MM.1S (cell line): ENCODE data around the gene SH3RF1.

Experiments used
- DNase-seq: peaks from one replicate; pipeline ENCODE4 v3.0.0-alpha.2; 2015
- H2AFZ ChIP-seq: fragments of 300-600 bp; sonication (generic); 2 replicates; pipeline ENCODE4 v1.6.0; 2016; ENCODE audit warnings: antibody characterized with exemption, low read length
- H3F3A ChIP-seq: fragments of 300-600 bp; sonication (generic); 2 replicates; pipeline ENCODE4 v1.6.1; 2016; ENCODE audit warnings: mild to moderate bottlenecking, antibody characterized with exemption, low read length, moderate library complexity, mixed read lengths; ENCODE audit not compliant: insufficient read depth
- H3K27ac ChIP-seq: fragments of 300-600 bp; sonication (generic); 2 replicates; pipeline ENCODE4 v1.5.1; 2016; ENCODE audit warnings: mild to moderate bottlenecking, low read length
- H3K27me3 ChIP-seq: fragments of 300-600 bp; sonication (generic); replicated peaks from 2 replicates; pipeline ENCODE4 v1.6.0; 2016; ENCODE audit warnings: low read length; ENCODE audit not compliant: insufficient read depth
- H3K36me3 ChIP-seq: fragments of 300-600 bp; sonication (generic); replicated peaks from 2 replicates; pipeline ENCODE4 v1.6.1; 2016; ENCODE audit warnings: mild to moderate bottlenecking, low read length, mixed read lengths; ENCODE audit not compliant: insufficient read depth
- H3K4me1 ChIP-seq: fragments of 300-600 bp; sonication (generic); 2 replicates; pipeline ENCODE4 v1.6.1; 2016; ENCODE audit warnings: low read length, mixed read lengths
- H3K4me2 ChIP-seq: fragments of 300-600 bp; sonication (generic); 2 replicates; pipeline ENCODE4 v1.6.0; 2016; ENCODE audit warnings: low read depth, low read length
- H3K4me3 ChIP-seq: fragments of 300-600 bp; sonication (generic); 2 replicates; pipeline ENCODE4 v1.5.1; 2016; ENCODE audit warnings: low read length, mixed read lengths
- H3K79me2 ChIP-seq: fragments of 300-600 bp; sonication (generic); 2 replicates; pipeline ENCODE4 v1.6.1; 2016; ENCODE audit warnings: mixed run types, low read length, mixed read lengths
- H3K9ac ChIP-seq: fragments of 300-600 bp; sonication (generic); 2 replicates; pipeline ENCODE4 v1.6.1; 2016; ENCODE audit warnings: low read length, mixed read lengths
- H3K9me2 ChIP-seq: fragments of 300-600 bp; sonication (generic); replicated peaks from 2 replicates; pipeline ENCODE4 v1.6.1; 2016; ENCODE audit warnings: mild to moderate bottlenecking, low read length, mixed read lengths; ENCODE audit not compliant: insufficient read depth
- H3K9me3 ChIP-seq: fragments of 300-600 bp; sonication (generic); replicated peaks from 2 replicates; pipeline ENCODE4 v1.6.1; 2016; ENCODE audit warnings: mild to moderate bottlenecking, low read length, mixed read lengths; ENCODE audit not compliant: insufficient read depth
- H4K20me1 ChIP-seq: fragments of 300-600 bp; sonication (generic); 2 replicates; pipeline ENCODE4 v1.6.1; 2016; ENCODE audit warnings: mild to moderate bottlenecking, low read length, moderate library complexity, mixed read lengths; ENCODE audit not compliant: insufficient read depth
- EZH2 ChIP-seq: fragments of 300-600 bp; sonication (generic); optimal IDR thresholded peaks from 2 replicates; pipeline ENCODE3; 2017; ENCODE audit warnings: low read depth, mild to moderate bottlenecking, antibody characterized with exemption, low read length, mixed read lengths
- EZH2phosphoT487 ChIP-seq: fragments of 300-600 bp; sonication (generic); IDR thresholded peaks from 2 replicates; pipeline ENCODE4 v1.6.1; 2018; ENCODE audit warnings: antibody characterized with exemption, low read length
- TF ChIP-seq, protein P1 (sequence below): fragments of 300-600 bp; sonication (generic); IDR thresholded peaks from 2 replicates; pipeline ENCODE4 v1.5.1; 2016; ENCODE audit warnings: antibody characterized with exemption, low read length, mixed read lengths

SH3RF1 gene

DNA sequence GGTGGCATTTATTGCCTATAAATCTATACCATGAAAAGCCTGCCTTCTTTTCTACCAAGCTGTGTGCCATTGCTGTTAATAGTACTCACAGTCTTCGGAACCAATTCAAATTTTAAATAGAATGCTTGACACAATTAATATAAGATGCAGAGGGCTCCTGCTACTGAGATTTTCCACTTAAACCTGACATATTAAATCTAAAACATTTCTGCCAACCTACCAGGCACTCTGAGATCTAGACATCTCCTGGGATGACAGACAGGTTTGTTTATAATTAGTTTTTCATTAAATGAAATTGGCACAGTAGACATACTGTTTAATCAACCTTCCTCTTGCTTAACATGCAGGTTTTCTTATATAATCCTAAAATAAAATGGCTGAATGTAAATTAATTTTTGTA, 143.4 kb downstream of the SH3RF1 start:
- Histone ChIP-seq H3K27ac (no peak overlapping the region), H3K9me3 (no peaks in the 10 kb centered on the region), H3K4me2 (no peak overlapping the region), H3K4me3 (no peak overlapping the region), H3K9ac (no peak overlapping the region), H2AFZ (no peak overlapping the region), H4K20me1 (no peaks in the 10 kb centered on the region), H3F3A (no peaks in the 10 kb centered on the region), H3K79me2 (no peaks in the 10 kb centered on the region), H3K36me3 (no peaks in the 10 kb centered on the region; the same call in 1 of the 2 replicates), H3K9me2 (no peaks in the 10 kb centered on the region), H3K27me3 (no peaks in the 10 kb centered on the region), H3K4me1 (no peaks in the 10 kb centered on the region)
- TF ChIP-seq EZH2phosphoT487 (no peak), EZH2 (no peak)
- TF ChIP-seq, protein P1, sequence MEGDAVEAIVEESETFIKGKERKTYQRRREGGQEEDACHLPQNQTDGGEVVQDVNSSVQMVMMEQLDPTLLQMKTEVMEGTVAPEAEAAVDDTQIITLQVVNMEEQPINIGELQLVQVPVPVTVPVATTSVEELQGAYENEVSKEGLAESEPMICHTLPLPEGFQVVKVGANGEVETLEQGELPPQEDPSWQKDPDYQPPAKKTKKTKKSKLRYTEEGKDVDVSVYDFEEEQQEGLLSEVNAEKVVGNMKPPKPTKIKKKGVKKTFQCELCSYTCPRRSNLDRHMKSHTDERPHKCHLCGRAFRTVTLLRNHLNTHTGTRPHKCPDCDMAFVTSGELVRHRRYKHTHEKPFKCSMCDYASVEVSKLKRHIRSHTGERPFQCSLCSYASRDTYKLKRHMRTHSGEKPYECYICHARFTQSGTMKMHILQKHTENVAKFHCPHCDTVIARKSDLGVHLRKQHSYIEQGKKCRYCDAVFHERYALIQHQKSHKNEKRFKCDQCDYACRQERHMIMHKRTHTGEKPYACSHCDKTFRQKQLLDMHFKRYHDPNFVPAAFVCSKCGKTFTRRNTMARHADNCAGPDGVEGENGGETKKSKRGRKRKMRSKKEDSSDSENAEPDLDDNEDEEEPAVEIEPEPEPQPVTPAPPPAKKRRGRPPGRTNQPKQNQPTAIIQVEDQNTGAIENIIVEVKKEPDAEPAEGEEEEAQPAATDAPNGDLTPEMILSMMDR: no peak
- no peak for DNase-seq

DNA sequence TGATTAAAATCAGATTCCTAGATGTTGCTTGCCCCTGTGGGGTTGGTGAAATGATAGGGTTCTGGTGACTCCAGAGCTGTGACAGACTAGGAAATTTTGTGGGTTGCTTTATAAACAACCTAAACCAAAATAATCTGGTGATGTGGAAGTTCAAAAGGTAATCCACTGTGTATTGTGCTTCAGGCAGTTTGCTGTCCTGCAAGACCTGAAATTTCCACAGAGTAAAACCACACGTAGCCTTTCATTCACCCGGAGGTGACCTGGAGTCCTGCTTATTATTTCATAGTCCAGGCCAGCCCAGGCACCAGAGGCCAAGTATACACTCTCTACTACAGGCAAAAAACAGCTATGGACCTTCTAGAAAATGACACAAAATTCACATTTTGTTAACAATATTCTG, 146.1 kb downstream of the SH3RF1 start:
- Histone ChIP-seq H3K4me1 (no peaks in the 10 kb centered on the region), H3K9me3 (no peaks in the 10 kb centered on the region), H3K36me3 (no peaks in the 10 kb centered on the region; the same call in 1 of the 2 replicates), H3K27ac (no peak overlapping the region), H3K9ac (no peak overlapping the region), H3K4me2 (no peak overlapping the region), H3K27me3 (no peaks in the 10 kb centered on the region), H2AFZ (no peak overlapping the region), H4K20me1 (no peaks in the 10 kb centered on the region), H3K9me2 (no peaks in the 10 kb centered on the region), H3K4me3 (no peak overlapping the region), H3F3A (no peaks in the 10 kb centered on the region), H3K79me2 (no peaks in the 10 kb centered on the region)
- DNase-seq: no peak
- TF ChIP-seq, protein P1: no peak
- no peak for TF ChIP-seq EZH2phosphoT487

DNA sequence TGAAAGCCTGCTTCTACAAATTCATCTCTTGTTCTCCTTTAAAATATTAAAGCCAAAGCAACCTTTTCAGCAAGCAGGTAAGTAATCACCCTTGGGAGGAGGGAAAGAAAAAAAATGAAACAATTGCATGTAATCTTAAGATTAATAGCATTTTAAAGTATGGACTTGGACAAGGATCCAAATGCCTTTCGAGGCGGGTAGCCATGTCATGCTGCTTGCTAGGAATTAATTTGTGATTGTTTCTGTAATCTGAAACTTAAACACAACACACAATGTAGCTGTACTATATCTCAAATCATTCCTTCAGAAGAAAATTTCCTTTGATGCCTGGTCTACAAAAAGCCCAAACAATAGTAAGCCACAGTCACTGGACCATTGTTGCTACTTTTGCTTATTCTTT, 148.3 kb downstream of the SH3RF1 start:
- Histone ChIP-seq H3K79me2 (no peaks in the 10 kb centered on the region), H3K9me3 (no peaks in the 10 kb centered on the region), H4K20me1 (no peaks in the 10 kb centered on the region), H3K9ac (no peak overlapping the region), H3K4me1 (no peaks in the 10 kb centered on the region), H3F3A (no peaks in the 10 kb centered on the region), H3K36me3 (no peaks in the 10 kb centered on the region), H3K4me2 (no peak overlapping the region), H3K9me2 (no peaks in the 10 kb centered on the region), H2AFZ (no peak overlapping the region), H3K27me3 (no peaks in the 10 kb centered on the region), H3K4me3 (no peak overlapping the region), H3K27ac (no peak overlapping the region)
- no peak for TF ChIP-seq EZH2
- no peak for DNase-seq

DNA sequence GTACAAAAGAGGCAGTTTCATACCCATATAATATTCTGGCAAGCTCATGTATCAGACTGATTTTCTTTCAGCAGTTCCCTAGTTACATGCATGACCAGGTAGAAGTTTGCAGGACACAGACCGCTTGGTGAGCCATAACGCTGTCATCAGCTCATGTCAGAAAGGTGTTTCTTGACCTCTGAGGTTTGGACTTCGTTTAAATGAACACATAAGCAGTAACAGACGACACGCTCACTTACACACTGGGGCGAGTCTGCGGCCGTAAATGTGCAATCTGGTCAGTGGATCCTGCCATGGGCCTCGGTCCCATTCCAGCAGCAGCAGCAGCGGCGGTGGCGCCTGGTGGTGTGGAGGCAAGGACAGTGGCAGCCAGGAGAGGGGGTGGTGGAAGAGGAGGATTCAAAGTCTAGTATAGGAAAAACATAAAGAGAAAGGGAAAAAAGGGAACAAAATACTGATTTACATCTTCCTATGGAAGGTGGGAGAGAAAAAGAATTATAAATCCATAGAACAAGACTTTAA, 148.8 kb downstream of the SH3RF1 start:
- Histone ChIP-seq H3K27me3 (no peaks in the 10 kb centered on the region), H3K4me1 (no peaks in the 10 kb centered on the region), H4K20me1 (no peaks in the 10 kb centered on the region), H3K9me2 (no peaks in the 10 kb centered on the region), H2AFZ (no peak overlapping the region), H3K4me3 (no peak overlapping the region), H3K27ac (no peak overlapping the region), H3F3A (no peaks in the 10 kb centered on the region), H3K4me2 (no peak overlapping the region), H3K9me3 (no peaks in the 10 kb centered on the region), H3K79me2 (no peaks in the 10 kb centered on the region), H3K36me3 (no peaks in the 10 kb centered on the region), H3K9ac (no peak overlapping the region)
- TF ChIP-seq, protein P1: no peak
- no peak for TF ChIP-seq EZH2phosphoT487
- no peak for TF ChIP-seq EZH2
- DNase-seq: no peak
